Astrocyte (in vitro differentiated cells and primary cell): ENCODE measurements around the gene XPC. TPM values are rescaled to one million over a fixed set of nuclear protein-coding genes. Genes with fewer than 3 reads are reported as not detected.

ENCODE experiments used
- DNase-seq: peaks from one replicate; pipeline ENCODE4 v3.0.0-alpha.2; 2010; ENCODE audit warnings: low read depth
- FAIRE-seq: peaks from 2 replicates; lab custom pipeline; 2011; peaks lifted over from hg19 to GRCh38; lab: Jason Lieb, UNC
- H2AFZ ChIP-seq: 2 replicates; pipeline ENCODE4 v1.6.0; 2012; ENCODE audit warnings: low read depth, low read length, inconsistent platforms
- H3K27ac ChIP-seq: 2 replicates; pipeline ENCODE4 v1.5.1; 2011; ENCODE audit warnings: low read depth, low read length, inconsistent platforms
- H3K27me3 ChIP-seq: 2 replicates; pipeline ENCODE4 v1.6.0; 2011; ENCODE audit warnings: low read length, inconsistent platforms; ENCODE audit not compliant: insufficient read depth
- H3K36me3 ChIP-seq: 2 replicates; pipeline ENCODE4 v1.5.1; 2011; ENCODE audit warnings: low read length, inconsistent platforms; ENCODE audit not compliant: insufficient read depth
- H3K4me1 ChIP-seq: 2 replicates; pipeline ENCODE4 v1.5.1; 2011; ENCODE audit warnings: low read length, inconsistent platforms; ENCODE audit not compliant: insufficient read depth
- H3K4me2 ChIP-seq: 2 replicates; pipeline ENCODE4 v1.6.0; 2012; ENCODE audit warnings: low read length, inconsistent platforms
- H3K4me3 ChIP-seq: 2 replicates; pipeline ENCODE4 v1.5.1; 2011; ENCODE audit warnings: low read depth, mild to moderate bottlenecking, low read length, inconsistent platforms; ENCODE audit not compliant: insufficient read depth
- H3K79me2 ChIP-seq: 2 replicates; pipeline ENCODE4 v1.6.0; 2012; ENCODE audit warnings: mild to moderate bottlenecking, low read length, inconsistent platforms; ENCODE audit not compliant: insufficient read depth
- H3K9ac ChIP-seq: 2 replicates; pipeline ENCODE4 v1.6.0; 2012; ENCODE audit warnings: mild to moderate bottlenecking, low read length, inconsistent platforms
- H3K9me3 ChIP-seq: 2 replicates; pipeline ENCODE4 v1.5.1; 2012; ENCODE audit warnings: low read depth, mild to moderate bottlenecking, low read length, inconsistent platforms; ENCODE audit not compliant: insufficient read depth
- H4K20me1 ChIP-seq: 2 replicates; pipeline ENCODE4 v1.6.0; 2012; ENCODE audit warnings: low read length, inconsistent platforms; ENCODE audit not compliant: insufficient read depth
- H3K27ac Mint-ChIP-seq: one replicate; pipeline ENCODE4 v1.8.0; 2021; ENCODE audit warnings: mild to moderate bottlenecking, mixed read lengths; ENCODE audit not compliant: unreplicated experiment
- H3K27me3 Mint-ChIP-seq: one replicate; pipeline ENCODE4 v1.8.0; 2021; ENCODE audit warnings: low read depth, mixed read lengths; ENCODE audit not compliant: unreplicated experiment
- H3K36me3 Mint-ChIP-seq: one replicate; pipeline ENCODE4 v1.8.0; 2021; ENCODE audit warnings: low read depth, mixed read lengths; ENCODE audit not compliant: unreplicated experiment
- H3K4me1 Mint-ChIP-seq: one replicate; pipeline ENCODE4 v1.8.0; 2021; ENCODE audit warnings: low read depth, mixed read lengths; ENCODE audit not compliant: unreplicated experiment
- H3K4me3 Mint-ChIP-seq: one replicate; pipeline ENCODE4 v1.8.0; 2021; ENCODE audit warnings: mild to moderate bottlenecking, moderate library complexity, mixed read lengths; ENCODE audit not compliant: unreplicated experiment
- H3K9me3 Mint-ChIP-seq: one replicate; pipeline ENCODE4 v1.8.0; 2021; ENCODE audit warnings: mild to moderate bottlenecking, mixed read lengths; ENCODE audit not compliant: unreplicated experiment
- EZH2 ChIP-seq: IDR thresholded peaks from 2 replicates; pipeline ENCODE4 v1.6.1; 2012; ENCODE audit warnings: mild to moderate bottlenecking, low read length, inconsistent platforms; ENCODE audit not compliant: insufficient read depth
- total RNA-seq: library from RNA; stranded (reverse); gene quantifications from 2 replicates; pipeline ENCODE4 v1.2.1, GENCODE V29; 2021
- TF ChIP-seq, protein P1 (sequence below): IDR thresholded peaks from 2 replicates; pipeline ENCODE4 v1.5.1; 2011; ENCODE audit warnings: low read depth, mild to moderate bottlenecking, inconsistent platforms, low read length, moderate library complexity; ENCODE audit not compliant: insufficient read depth

The XPC gene
- total RNA-seq, 1 donor from 2014 or later: 33.6 TPM

- Mint-ChIP-seq H3K9me3 (peaks cover 4% of the 10 kb centered on the region), H3K27ac (no peak overlapping the region), H3K4me1 (peaks cover 12% of the 10 kb centered on the region), H3K4me3 (no peak overlapping the region), H3K36me3 (no peaks in the 10 kb centered on the region), H3K27me3 (no peaks in the 10 kb centered on the region)
- Histone ChIP-seq H3K9ac (no peak overlapping the region), H3K79me2 (no peaks in the 10 kb centered on the region), H3K9me3 (no peaks in the 10 kb centered on the region), H3K4me1 (no peaks in the 10 kb centered on the region), H4K20me1 (no peaks in the 10 kb centered on the region), H3K36me3 (no peaks in the 10 kb centered on the region), H3K4me2 (no peak overlapping the region), H3K4me3 (no peak overlapping the region), H3K27ac (no peak overlapping the region), H2AFZ (no peak overlapping the region), H3K27me3 (no peaks in the 10 kb centered on the region)
- DNase-seq (no peak), FAIRE-seq (no peak)
- TF ChIP-seq, protein P1, sequence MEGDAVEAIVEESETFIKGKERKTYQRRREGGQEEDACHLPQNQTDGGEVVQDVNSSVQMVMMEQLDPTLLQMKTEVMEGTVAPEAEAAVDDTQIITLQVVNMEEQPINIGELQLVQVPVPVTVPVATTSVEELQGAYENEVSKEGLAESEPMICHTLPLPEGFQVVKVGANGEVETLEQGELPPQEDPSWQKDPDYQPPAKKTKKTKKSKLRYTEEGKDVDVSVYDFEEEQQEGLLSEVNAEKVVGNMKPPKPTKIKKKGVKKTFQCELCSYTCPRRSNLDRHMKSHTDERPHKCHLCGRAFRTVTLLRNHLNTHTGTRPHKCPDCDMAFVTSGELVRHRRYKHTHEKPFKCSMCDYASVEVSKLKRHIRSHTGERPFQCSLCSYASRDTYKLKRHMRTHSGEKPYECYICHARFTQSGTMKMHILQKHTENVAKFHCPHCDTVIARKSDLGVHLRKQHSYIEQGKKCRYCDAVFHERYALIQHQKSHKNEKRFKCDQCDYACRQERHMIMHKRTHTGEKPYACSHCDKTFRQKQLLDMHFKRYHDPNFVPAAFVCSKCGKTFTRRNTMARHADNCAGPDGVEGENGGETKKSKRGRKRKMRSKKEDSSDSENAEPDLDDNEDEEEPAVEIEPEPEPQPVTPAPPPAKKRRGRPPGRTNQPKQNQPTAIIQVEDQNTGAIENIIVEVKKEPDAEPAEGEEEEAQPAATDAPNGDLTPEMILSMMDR: no peak
- TF ChIP-seq EZH2: no peak
Observed at GRCh38 chr3:14222900-14223594, 44.6 kb upstream of the XPC start.

DNA sequence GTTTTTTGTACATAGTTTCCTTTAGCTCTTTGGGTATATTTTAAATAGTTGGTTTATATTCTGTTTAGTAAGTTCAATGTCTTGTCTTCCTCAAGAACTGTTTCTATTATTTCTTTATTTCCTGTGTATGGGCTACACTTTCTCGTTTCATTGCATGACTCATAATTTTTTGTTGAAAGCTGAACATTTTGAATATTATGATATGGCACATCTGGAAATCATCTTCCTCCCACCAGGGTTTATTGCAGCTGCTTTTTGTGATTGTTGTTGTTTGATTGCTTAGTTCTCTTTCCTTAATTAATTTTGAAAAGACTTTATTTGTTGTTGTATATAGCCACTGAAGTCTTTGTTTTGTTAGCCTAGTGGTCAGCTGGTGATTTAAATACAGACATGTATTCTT, 44.1 kb upstream of the XPC start:
- peaks cover 4% of the 10 kb centered on the region for H3K9me3 Mint-ChIP-seq
- H3K4me3 Mint-ChIP-seq: no peak overlapping the region
- Histone ChIP-seq H3K36me3 (no peaks in the 10 kb centered on the region), H4K20me1 (no peaks in the 10 kb centered on the region), H2AFZ (no peak overlapping the region), H3K4me3 (no peak overlapping the region), H3K9ac (no peak overlapping the region), H3K4me2 (no peak overlapping the region), H3K9me3 (no peaks in the 10 kb centered on the region), H3K27me3 (no peaks in the 10 kb centered on the region), H3K4me1 (no peaks in the 10 kb centered on the region), H3K79me2 (no peaks in the 10 kb centered on the region), H3K27ac (no peak overlapping the region)
- FAIRE-seq (no peak), DNase-seq (no peak)
- no peaks in the 10 kb centered on the region for H3K36me3 Mint-ChIP-seq
- TF ChIP-seq EZH2: no peak
- TF ChIP-seq, protein P1: no peak
- no peak overlapping the region for H3K27ac Mint-ChIP-seq
- H3K4me1 Mint-ChIP-seq: peaks cover 12% of the 10 kb centered on the region
- no peaks in the 10 kb centered on the region for H3K27me3 Mint-ChIP-seq

GRCh38 chr3:14221902-14222301, 43.5 kb upstream of the XPC start:
- H3K4me3 Mint-ChIP-seq: no peak overlapping the region
- Histone ChIP-seq H3K36me3 (no peaks in the 10 kb centered on the region), H3K9me3 (no peaks in the 10 kb centered on the region), H4K20me1 (no peaks in the 10 kb centered on the region), H3K4me1 (no peaks in the 10 kb centered on the region), H3K4me3 (no peak overlapping the region), H3K27ac (no peak overlapping the region), H2AFZ (no peak overlapping the region), H3K79me2 (no peaks in the 10 kb centered on the region), H3K9ac (no peak overlapping the region), H3K27me3 (no peaks in the 10 kb centered on the region), H3K4me2 (no peak overlapping the region)
- no peaks in the 10 kb centered on the region for H3K27me3 Mint-ChIP-seq
- TF ChIP-seq, protein P1: no peak
- TF ChIP-seq EZH2: no peak
- H3K4me1 Mint-ChIP-seq: peaks cover 12% of the 10 kb centered on the region
- H3K27ac Mint-ChIP-seq: no peak overlapping the region
- no peak for DNase-seq
- no peaks in the 10 kb centered on the region for H3K36me3 Mint-ChIP-seq
- FAIRE-seq: no peak
- H3K9me3 Mint-ChIP-seq: peaks cover 4% of the 10 kb centered on the region
